ENCODE data around the gene NPHP1. TPM values are rescaled to one million over a fixed set of nuclear protein-coding genes. Genes with fewer than 3 reads are reported as not detected.
"Not testable (repeated sequence)": the region's sequence is repeated elsewhere in the genome, so short reads cannot be mapped to it uniquely, and the experiment has no call there.

Gene NPHP1
- total RNA-seq, 4 donors from 2014 or later: 0.59 to 2.6 (median 1.8) TPM

DNA sequence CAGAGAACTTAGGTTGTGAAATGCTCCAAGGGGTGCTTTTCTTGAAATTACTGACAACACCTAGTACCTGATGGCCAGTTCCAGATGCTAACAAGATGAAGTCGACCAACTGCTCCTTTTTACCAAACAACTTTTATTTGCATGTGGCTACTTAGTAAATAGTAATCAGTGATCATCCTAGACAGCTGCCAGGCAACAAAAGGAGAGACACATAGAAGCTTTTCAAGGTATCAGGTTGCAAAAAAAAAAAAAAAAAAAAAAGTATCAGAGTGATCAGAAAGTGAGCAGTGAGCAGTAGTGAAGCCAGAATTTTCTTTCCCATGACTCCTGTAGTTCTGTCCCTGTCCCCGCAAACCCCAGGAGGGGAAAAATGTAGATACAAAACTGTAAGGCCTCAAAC lies 121.1 kb downstream of the NPHP1 start:
- DNase-seq (ENCODE audit: low spot score in 2 of 2); H3K4me3 ChIP-seq (ENCODE audit: low read depth, poor library complexity, severe bottlenecking); intact Hi-C loops (cut with DNase I; ENCODE audit: low total_unique reads): not testable (repeated sequence)
- WGBS, 2 donors: no CpG with 5 or more reads among the region's 2 CpGs

- intact Hi-C loops (cut with DNase I; ENCODE audit: low total_unique reads); DNase-seq (ENCODE audit: low spot score in 2 of 2); H3K4me3 ChIP-seq (ENCODE audit: low read depth, poor library complexity, severe bottlenecking): not testable (repeated sequence)
- WGBS, 2 donors: no CpG with 5 or more reads among the region's 8 CpGs
Observed at GRCh38 chr2:110083162-110083561, 121.7 kb downstream of the NPHP1 start.

GRCh38 chr2:110078104-110078503 lies 126.7 kb downstream of the NPHP1 start:
- H3K4me3 ChIP-seq (ENCODE audit: low read depth, poor library complexity, severe bottlenecking); DNase-seq (ENCODE audit: low spot score in 2 of 2); intact Hi-C loops (cut with DNase I; ENCODE audit: low total_unique reads): not testable (repeated sequence)
- WGBS, 2 donors: no CpG with 5 or more reads among the region's 4 CpGs

GRCh38 chr2:110075896-110076295 lies 128.9 kb downstream of the NPHP1 start:
- 83 to 94% methylated on average over 1 to 2 of the region's 4 CpGs for WGBS, 2 donors
- intact Hi-C loops (cut with DNase I; ENCODE audit: low total_unique reads); DNase-seq (ENCODE audit: low spot score in 2 of 2); H3K4me3 ChIP-seq (ENCODE audit: low read depth, poor library complexity, severe bottlenecking): not testable (repeated sequence)

Small RNA genes lying within 50 kb of the gene (microRNA-seq; reads per million reads assigned to microRNA genes)
- gene MIR4436B1 (ENCODE audit: borderline number of aligned reads in 1 of 2, borderline replicate concordance in 2 of 2): 0 reads per million in 2 donors

Other genes starting within 250 kb of the NPHP1 start
- 10 to 100 TPM; 38.7 to 92.8 (median 54.1) TPM for gene MALL, start 89.2 kb downstream of the NPHP1 start, total RNA-seq
- 100 to 1,000 TPM in 1 of 4 donors, 10 to 100 TPM in 3; 49.6 to 138 (median 67.7) TPM for gene MTLN, start 7.5 kb upstream of the NPHP1 start, total RNA-seq

Measured in lower leg skin (tissue), 4 donors.